SK-N-SH treated with all-trans-retinoic acid at 6 μM for 48 hours (cell line): Measurements from ENCODE around the gene PEX16.

ENCODE experiments used
- ATAC-seq: fragments of 200-7000 bp; cut with Tn5 transposase; 3 replicates; pipeline ENCODE4 v1.9.1; 2020; ENCODE audit warnings: mild to moderate bottlenecking, moderate library complexity
- BACH2 ChIP-seq: fragments of 250-450 bp; sonication (Bioruptor Pico); IDR thresholded peaks from 2 replicates; pipeline ENCODE4 v1.9.0; 2021; ENCODE audit warnings: mild to moderate bottlenecking, borderline replicate concordance
- CSDC2 ChIP-seq: fragments of 250-450 bp; sonication (Bioruptor Pico); IDR thresholded peaks from 2 replicates; pipeline ENCODE4 v1.5.0; 2020; ENCODE audit warnings: mild to moderate bottlenecking, moderate library complexity
- GLIS3 ChIP-seq: fragments of 250-450 bp; sonication (Bioruptor Pico); IDR thresholded peaks from 2 replicates; pipeline ENCODE4 v1.5.0; 2020; ENCODE audit warnings: mild to moderate bottlenecking, moderate library complexity
- ISL1 ChIP-seq: fragments of 250-450 bp; sonication (Bioruptor Pico); IDR thresholded peaks from 2 replicates; pipeline ENCODE4 v2.1.2; 2022; ENCODE audit warnings: mild to moderate bottlenecking, moderate library complexity
- OSR1 ChIP-seq: fragments of 250-450 bp; sonication (Bioruptor Pico); IDR thresholded peaks from 2 replicates; pipeline ENCODE4 v1.8.0; 2022; ENCODE audit warnings: moderate library complexity, mild to moderate bottlenecking, inconsistent platforms
- RARB ChIP-seq: fragments of 250-450 bp; sonication (Bioruptor Pico); IDR thresholded peaks from 2 replicates; pipeline ENCODE4 v1.8.0; 2021; ENCODE audit warnings: mild to moderate bottlenecking, moderate library complexity
- SNAI2 ChIP-seq: fragments of 250-450 bp; sonication (Bioruptor Pico); IDR thresholded peaks from 2 replicates; pipeline ENCODE4 v1.5.0; 2020; ENCODE audit warnings: mild to moderate bottlenecking, moderate library complexity
- TOX ChIP-seq: fragments of 250-450 bp; sonication (Bioruptor Pico); IDR thresholded peaks from 2 replicates; pipeline ENCODE4 v1.8.0; 2021; ENCODE audit warnings: mild to moderate bottlenecking, moderate library complexity, borderline replicate concordance
- ZC3H10 ChIP-seq: fragments of 250-450 bp; sonication (Bioruptor Pico); IDR thresholded peaks from 2 replicates; pipeline ENCODE4 v1.5.1; 2021; ENCODE audit warnings: mild to moderate bottlenecking, moderate library complexity
- ZNF70 ChIP-seq: fragments of 450-650 bp; formaldehyde crosslinking; IDR thresholded peaks from 2 replicates; pipeline ENCODE4 v1.5.0; 2020; ENCODE audit warnings: mild to moderate bottlenecking, moderate library complexity
- ZNF8 ChIP-seq: fragments of 450-650 bp; formaldehyde crosslinking; IDR thresholded peaks from 2 replicates; pipeline ENCODE4 v1.5.0; 2020; ENCODE audit warnings: mild to moderate bottlenecking, moderate library complexity
- TF ChIP-seq, protein P1 (sequence below): fragments of 250-450 bp; sonication (Bioruptor Pico); IDR thresholded peaks from 2 replicates; pipeline ENCODE4 v1.5.0; 2020; ENCODE audit warnings: mild to moderate bottlenecking, moderate library complexity
- TF ChIP-seq, protein P2 (sequence below): fragments of 250-450 bp; sonication (Bioruptor Pico); IDR thresholded peaks from 2 replicates; pipeline ENCODE4 v1.5.1; 2021; ENCODE audit warnings: mild to moderate bottlenecking, moderate library complexity
- TF ChIP-seq, protein P3 (sequence below): fragments of 250-450 bp; sonication (Bioruptor Pico); IDR thresholded peaks from 2 replicates; pipeline ENCODE4 v1.8.0; 2021; ENCODE audit warnings: low read depth, mild to moderate bottlenecking, moderate library complexity, borderline replicate concordance

Gene PEX16

DNA sequence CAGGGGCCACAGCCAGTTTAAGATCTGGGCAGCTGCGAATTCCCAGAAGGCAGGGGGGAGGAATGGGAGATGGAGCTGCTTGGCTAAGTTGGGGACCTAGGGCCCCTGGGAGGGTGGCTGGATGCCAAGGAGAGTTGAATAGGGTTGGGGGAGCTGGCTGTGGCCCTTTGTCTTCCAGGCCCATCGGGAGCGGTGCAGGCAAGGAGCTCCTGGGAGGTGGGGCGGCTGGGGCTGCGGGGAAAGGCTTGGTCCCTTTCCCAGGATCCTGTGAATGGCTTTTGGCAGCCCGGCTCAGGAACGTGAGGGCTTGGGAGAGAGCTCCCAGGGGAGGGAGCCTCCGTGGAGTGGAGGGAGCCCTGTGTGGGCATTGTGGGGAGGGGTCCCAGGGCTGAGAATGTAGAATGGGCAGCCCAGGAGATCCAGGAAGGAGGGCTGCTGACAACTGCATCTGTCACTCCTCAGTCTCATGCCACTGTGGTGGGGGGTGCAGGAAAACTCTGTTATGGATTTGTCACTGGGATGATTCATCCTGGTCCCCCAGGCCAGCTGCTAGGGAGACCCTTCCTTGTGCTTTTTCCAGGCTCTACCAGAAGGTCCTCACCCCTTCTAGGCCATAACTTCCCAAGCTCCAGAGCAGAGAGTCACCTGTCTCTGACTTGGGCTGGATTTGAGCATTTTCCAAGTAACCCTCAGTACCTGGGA is 16.6 kb downstream of the PEX16 start:
- no peak for ATAC-seq
- no peak for TF ChIP-seq ISL1 (CRISPR knock-in tag)

DNA sequence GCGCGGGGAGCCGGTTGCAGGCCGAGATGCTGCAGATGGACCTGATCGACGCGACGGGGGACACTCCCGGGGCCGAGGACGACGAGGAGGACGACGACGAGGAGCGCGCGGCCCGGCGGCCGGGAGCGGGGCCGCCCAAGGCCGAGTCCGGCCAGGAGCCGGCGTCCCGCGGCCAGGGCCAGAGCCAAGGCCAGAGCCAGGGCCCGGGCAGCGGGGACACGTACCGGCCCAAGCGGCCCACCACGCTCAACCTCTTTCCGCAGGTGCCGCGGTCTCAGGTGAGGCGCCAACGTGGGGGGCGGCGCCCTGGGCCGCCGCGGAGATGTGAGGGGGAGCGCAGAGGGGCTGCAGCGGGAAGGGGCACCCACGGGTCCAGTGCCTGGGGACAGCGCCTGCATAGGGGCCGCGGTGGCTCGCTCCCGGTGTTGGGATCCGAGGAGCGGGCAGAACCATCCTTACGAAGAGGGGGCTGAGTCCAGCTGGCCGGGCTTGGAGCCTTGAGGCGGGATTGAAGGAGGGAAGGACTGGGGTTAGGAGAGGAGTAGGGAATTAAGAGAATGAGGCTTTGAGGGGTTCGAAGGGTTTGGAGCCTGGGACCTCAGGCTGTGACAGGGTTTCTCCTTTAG is 17.4 kb downstream of the PEX16 start:
- ATAC-seq, result peak; percentile 5

DNA sequence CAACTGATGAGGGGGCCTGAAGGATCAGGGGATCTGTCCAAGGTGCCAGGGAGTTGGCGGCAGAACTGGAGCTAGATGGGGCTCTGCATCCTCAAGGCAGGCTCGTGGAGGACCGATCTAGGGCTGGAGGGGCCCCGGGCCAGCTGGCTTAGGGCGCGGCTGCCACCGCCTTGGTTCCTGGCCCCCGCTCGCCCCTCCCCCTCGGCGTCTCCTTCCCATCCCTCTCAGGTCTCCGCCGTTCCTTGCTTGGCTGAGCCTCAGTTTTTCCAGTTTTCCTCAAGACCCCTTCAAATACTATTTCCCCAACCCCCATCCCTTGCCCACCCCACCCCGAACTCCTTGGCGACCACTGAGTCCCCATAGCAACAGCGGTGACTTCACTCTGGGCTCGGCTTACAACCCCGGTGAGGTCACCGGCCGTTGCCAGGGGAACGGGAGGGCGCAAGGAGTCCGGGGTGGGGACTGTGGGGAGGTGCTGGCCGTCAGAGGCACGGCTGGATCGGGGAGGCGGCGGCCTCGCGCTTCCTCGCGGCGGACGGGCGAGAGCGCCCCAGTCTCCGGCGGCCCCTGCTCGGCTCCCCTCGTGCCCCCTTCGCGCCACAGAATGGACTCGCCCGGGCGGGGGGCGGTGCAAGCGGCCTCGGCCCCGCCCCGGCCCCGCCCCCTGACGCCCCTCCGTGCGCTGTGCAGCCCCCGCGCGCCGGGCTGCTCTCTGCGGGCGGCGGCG is 18.1 kb downstream of the PEX16 start:
- peak; percentile 83 for ATAC-seq
- TF ChIP-seq, protein P1, sequence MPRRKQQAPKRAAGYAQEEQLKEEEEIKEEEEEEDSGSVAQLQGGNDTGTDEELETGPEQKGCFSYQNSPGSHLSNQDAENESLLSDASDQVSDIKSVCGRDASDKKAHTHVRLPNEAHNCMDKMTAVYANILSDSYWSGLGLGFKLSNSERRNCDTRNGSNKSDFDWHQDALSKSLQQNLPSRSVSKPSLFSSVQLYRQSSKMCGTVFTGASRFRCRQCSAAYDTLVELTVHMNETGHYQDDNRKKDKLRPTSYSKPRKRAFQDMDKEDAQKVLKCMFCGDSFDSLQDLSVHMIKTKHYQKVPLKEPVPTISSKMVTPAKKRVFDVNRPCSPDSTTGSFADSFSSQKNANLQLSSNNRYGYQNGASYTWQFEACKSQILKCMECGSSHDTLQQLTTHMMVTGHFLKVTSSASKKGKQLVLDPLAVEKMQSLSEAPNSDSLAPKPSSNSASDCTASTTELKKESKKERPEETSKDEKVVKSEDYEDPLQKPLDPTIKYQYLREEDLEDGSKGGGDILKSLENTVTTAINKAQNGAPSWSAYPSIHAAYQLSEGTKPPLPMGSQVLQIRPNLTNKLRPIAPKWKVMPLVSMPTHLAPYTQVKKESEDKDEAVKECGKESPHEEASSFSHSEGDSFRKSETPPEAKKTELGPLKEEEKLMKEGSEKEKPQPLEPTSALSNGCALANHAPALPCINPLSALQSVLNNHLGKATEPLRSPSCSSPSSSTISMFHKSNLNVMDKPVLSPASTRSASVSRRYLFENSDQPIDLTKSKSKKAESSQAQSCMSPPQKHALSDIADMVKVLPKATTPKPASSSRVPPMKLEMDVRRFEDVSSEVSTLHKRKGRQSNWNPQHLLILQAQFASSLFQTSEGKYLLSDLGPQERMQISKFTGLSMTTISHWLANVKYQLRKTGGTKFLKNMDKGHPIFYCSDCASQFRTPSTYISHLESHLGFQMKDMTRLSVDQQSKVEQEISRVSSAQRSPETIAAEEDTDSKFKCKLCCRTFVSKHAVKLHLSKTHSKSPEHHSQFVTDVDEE (CRISPR knock-in tag), result peak; percentile 34; the same call in 1 of the 2 replicates
- TF ChIP-seq SNAI2 (CRISPR knock-in tag) (no peak), ZNF8 (no peak)
- TF ChIP-seq, protein P2, sequence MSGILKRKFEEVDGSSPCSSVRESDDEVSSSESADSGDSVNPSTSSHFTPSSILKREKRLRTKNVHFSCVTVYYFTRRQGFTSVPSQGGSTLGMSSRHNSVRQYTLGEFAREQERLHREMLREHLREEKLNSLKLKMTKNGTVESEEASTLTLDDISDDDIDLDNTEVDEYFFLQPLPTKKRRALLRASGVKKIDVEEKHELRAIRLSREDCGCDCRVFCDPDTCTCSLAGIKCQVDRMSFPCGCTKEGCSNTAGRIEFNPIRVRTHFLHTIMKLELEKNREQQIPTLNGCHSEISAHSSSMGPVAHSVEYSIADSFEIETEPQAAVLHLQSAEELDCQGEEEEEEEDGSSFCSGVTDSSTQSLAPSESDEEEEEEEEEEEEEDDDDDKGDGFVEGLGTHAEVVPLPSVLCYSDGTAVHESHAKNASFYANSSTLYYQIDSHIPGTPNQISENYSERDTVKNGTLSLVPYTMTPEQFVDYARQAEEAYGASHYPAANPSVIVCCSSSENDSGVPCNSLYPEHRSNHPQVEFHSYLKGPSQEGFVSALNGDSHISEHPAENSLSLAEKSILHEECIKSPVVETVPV (CRISPR knock-in tag), result no peak

DNA sequence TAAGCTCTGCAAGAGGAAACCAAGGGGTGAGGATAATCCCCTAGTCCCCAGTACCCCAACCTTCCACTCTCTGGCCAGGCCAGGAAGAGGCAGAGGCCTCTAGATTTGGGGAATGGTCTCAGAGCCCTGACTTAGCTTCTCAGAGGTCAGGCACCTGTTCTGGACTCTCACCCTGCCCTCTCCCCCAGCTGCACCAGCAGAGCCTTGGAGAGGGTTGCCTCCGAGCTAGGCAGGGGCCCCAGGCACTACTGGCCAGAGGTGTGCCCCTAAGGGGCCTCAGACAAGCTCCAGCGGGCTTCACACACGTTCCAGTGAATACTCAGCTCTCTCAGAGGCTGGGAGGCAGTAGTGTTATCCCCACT is 18.6 kb downstream of the PEX16 start:
- no peak for ATAC-seq

More for the DNA sequence above, 18.6 kb downstream of the PEX16 start:
- no peak for TF ChIP-seq CSDC2
- TF ChIP-seq RARB (CRISPR knock-in tag), result no peak
- TF ChIP-seq GLIS3, result no peak
- TF ChIP-seq, protein P3, sequence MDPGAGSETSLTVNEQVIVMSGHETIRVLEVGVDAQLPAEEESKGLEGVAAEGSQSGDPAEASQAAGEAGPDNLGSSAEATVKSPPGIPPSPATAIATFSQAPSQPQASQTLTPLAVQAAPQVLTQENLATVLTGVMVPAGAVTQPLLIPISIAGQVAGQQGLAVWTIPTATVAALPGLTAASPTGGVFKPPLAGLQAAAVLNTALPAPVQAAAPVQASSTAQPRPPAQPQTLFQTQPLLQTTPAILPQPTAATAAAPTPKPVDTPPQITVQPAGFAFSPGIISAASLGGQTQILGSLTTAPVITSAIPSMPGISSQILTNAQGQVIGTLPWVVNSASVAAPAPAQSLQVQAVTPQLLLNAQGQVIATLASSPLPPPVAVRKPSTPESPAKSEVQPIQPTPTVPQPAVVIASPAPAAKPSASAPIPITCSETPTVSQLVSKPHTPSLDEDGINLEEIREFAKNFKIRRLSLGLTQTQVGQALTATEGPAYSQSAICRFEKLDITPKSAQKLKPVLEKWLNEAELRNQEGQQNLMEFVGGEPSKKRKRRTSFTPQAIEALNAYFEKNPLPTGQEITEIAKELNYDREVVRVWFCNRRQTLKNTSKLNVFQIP, result no peak
- TF ChIP-seq, protein P2 (CRISPR knock-in tag), result no peak
- TF ChIP-seq ZNF8, result no peak
- TF ChIP-seq, protein P1 (CRISPR knock-in tag), result no peak
- no peak for TF ChIP-seq ZNF70 (CRISPR knock-in tag)
- TF ChIP-seq ZC3H10 (CRISPR knock-in tag), result no peak
- no peak for TF ChIP-seq TOX
- no peak for TF ChIP-seq OSR1 (CRISPR knock-in tag)
- no peak for TF ChIP-seq BACH2
